ENCODE data around the gene VPS35L. TPM values are rescaled to one million over a fixed set of nuclear protein-coding genes. Genes with fewer than 3 reads are reported as not detected.
A peak's percentile ranks its signal among the peaks of the same experiment; 100 is the strongest.
"Not testable (repeated sequence)": the region's sequence is repeated elsewhere in the genome, so short reads cannot be mapped to it uniquely, and the experiment has no call there.

VPS35L gene
- total RNA-seq, 1 donor from 2014 or later = 45.9 TPM

- peaks cover 36% of the 10 kb centered on the region for H3K4me1 ChIP-seq
- no peaks in the 10 kb centered on the region for H3K9me3 ChIP-seq
- no peaks in the 10 kb centered on the region for H3K27me3 ChIP-seq (ENCODE audit: low read depth)
- no peak overlapping the region for H3K27ac ChIP-seq
- DNase-seq = no peak
- H3K36me3 ChIP-seq = peaks cover 26% of the 10 kb centered on the region
- TF ChIP-seq CTCF (IDR thresholded peaks at IDR 0.05) = no peak
- H3K4me3 ChIP-seq = no peak overlapping the region
- no peak for ATAC-seq
- intact Hi-C loops (cut with DNase I) = no loop called here
These were observed 160.1 kb downstream of the VPS35L start for GRCh38 chr16:19715566-19715965.

- intact Hi-C loops (cut with DNase I) = no loop called here
- no peak overlapping the region for H3K4me3 ChIP-seq
These were observed 160.7 kb downstream of the VPS35L start for GRCh38 chr16:19716183-19716582.

GRCh38 chr16:19716728-19717127, 161.2 kb downstream of the VPS35L start:
- Histone ChIP-seq H3K4me1 (peaks cover 30% of the 10 kb centered on the region), H3K4me3 (peak overlapping the region; percentile 98), H3K36me3 (peaks cover 26% of the 10 kb centered on the region)
- DNase-seq; H3K9me3 ChIP-seq; H3K27me3 ChIP-seq (ENCODE audit: low read depth); ATAC-seq; H3K27ac ChIP-seq; intact Hi-C loops (cut with DNase I): not testable (repeated sequence)

More at GRCh38 chr16:19716183-19716582, 160.7 kb downstream of the VPS35L start:
- Histone ChIP-seq H3K27me3 (ENCODE audit: low read depth) (no peaks in the 10 kb centered on the region), H3K27ac (no peak overlapping the region), H3K36me3 (peaks cover 26% of the 10 kb centered on the region), H3K4me1 (peaks cover 31% of the 10 kb centered on the region), H3K9me3 (no peaks in the 10 kb centered on the region)
- no peak for DNase-seq
- TF ChIP-seq CTCF (IDR thresholded peaks at IDR 0.05) = no peak
- no peak for ATAC-seq

GRCh38 chr16:19717314-19717713, 161.8 kb downstream of the VPS35L start:
- intact Hi-C loops (cut with DNase I) = no loop called here
- peaks cover 23% of the 10 kb centered on the region for H3K36me3 ChIP-seq
- H3K27me3 ChIP-seq (ENCODE audit: low read depth) = no peaks in the 10 kb centered on the region
- H3K27ac ChIP-seq = peak overlapping the region; percentile 82
- no peaks in the 10 kb centered on the region for H3K9me3 ChIP-seq
- peak overlapping the region; percentile 98 for H3K4me3 ChIP-seq
- DNase-seq (no peak), ATAC-seq (peak in 1 of 2 donors; percentile 16)
- H3K4me1 ChIP-seq = peaks cover 30% of the 10 kb centered on the region
- no peak for TF ChIP-seq CTCF (IDR thresholded peaks at IDR 0.05)

- peak; percentile 96 to 99 for ATAC-seq
- Histone ChIP-seq H3K27ac (peak within 1 kb of the TSS; percentile 82), H3K9me3 (no peaks in the 10 kb centered on the region), H3K4me3 (peak within 1 kb of the TSS; percentile 98), H3K36me3 (peaks cover 16% of the 10 kb centered on the region), H3K4me1 (peaks cover 30% of the 10 kb centered on the region), H3K27me3 (ENCODE audit: low read depth) (no peaks in the 10 kb centered on the region)
- DNase-seq = peak; percentile 93
- TF ChIP-seq CTCF (IDR thresholded peaks at IDR 0.05) = no peak
- intact Hi-C loops (cut with DNase I) = no loop called here
These were observed 162.5 kb downstream of the VPS35L start, which contains the start of the genes IQCK and KNOP1 for GRCh38 chr16:19717741-19718623. Gene IQCK (plus strand): TSS chr16:19718271. CDS start chr16:19718307, 36 bp downstream. Gene KNOP1 (minus strand): TSS chr16:19718227. CDS start chr16:19715035, 3,192 bp downstream.

GRCh38 chr16:19718624-19718965, 163.1 kb downstream of the VPS35L start:
- no peaks in the 10 kb centered on the region for H3K27me3 ChIP-seq (ENCODE audit: low read depth)
- peak overlapping the region; percentile 82 for H3K27ac ChIP-seq
- peaks cover 30% of the 10 kb centered on the region for H3K4me1 ChIP-seq
- DNase-seq = no peak
- TF ChIP-seq CTCF (IDR thresholded peaks at IDR 0.05) = no peak
- no peaks in the 10 kb centered on the region for H3K9me3 ChIP-seq
- H3K36me3 ChIP-seq = peaks cover 13% of the 10 kb centered on the region
- ATAC-seq = no peak
- intact Hi-C loops (cut with DNase I) = no loop called here
- peak overlapping the region; percentile 98 for H3K4me3 ChIP-seq

Data from lower lobe of right lung (tissue), 2 donors.